GM21423 (cell line): Measurements from ENCODE around the gene NPEPL1.

ENCODE experiments used
- ATAC-seq: cut with Tn5 transposase; IDR thresholded peaks from one replicate; pipeline ENCODE4 v1.9.1; 2021; ENCODE audit warnings: mild to moderate bottlenecking, moderate library complexity; ENCODE audit not compliant: unreplicated experiment

NPEPL1 gene

GRCh38 chr20:58682656-58683531, 9.7 kb upstream of the NPEPL1 start:
- ATAC-seq: no peak

DNA sequence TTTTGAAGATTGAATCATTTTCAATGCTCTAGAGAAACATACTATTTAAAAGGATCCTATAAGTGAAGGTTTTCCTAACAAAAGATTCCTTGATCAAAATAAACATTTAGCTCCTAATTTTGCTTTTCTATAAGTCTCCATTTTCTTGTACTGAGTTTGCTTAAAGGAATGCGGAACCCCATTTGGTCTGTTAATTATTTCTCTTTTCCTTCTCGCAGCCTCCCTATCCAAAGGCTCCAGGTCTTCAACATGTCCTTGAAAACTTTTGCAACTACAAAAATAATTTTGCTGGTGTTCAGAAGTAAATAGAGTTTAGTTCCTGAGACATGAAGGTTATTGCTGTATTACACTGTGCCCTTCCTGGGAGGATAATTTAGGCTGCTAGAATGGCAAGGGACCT, 8.3 kb upstream of the NPEPL1 start:
- ATAC-seq: no peak

DNA sequence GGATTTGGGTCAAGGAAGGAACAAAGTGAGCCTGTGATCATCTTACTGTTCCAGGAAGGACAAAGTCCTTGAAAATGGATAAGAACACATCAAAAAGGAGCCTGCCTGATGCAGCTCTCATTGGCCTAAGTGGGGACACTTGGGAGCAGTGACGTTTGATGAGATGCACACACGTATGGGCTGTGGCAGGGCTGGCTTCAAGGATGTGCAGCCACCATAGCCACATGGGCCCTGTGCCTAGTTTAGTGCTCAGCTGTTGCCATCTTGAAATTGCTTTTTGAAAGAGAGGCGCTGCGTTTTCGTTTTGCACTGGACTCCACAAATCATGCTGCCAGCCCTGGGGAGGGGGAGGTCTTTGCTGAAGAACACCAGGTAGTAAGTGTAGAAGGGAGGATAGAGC, 6.6 kb upstream of the NPEPL1 start:
- no peak for ATAC-seq

DNA sequence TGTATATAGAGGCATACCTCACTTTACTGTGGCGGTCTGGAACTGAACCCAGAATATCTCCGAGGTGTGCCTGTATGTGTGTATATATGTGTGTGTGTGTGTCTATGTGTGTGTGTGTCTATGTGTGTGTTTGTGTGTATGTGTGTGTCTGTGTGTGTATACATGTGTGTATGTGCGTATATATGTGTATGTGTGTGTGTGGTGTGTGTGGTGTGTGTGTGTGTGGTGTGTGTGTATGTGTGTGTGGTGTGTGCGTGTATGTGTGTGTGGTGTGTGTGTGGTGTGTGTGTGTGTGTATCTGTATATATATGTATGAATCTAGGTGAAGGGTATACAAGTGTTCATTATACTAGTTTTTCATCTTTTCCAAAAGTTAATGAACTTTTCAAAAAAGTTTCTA, 4.2 kb upstream of the NPEPL1 start:
- ATAC-seq: no peak

DNA sequence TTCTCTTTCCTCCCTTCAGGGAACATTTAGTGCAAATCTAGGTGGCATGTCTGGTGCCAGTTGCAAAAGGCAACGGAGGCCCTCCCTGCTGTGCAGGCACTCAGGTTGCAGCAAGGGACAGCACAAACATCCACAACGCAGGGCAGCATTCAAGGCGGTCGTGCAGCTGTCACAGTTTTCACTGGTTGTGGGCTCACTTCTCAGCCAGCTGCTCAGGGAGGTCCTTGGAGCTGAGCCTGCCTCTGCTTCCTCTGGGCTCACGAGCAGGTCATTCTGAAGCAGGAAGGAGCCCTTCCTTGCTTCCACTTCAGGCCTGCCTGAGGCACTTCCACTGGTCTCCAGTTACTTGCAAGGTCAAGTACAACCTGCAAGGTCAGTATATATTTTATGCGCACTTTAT, 3.8 kb upstream of the NPEPL1 start:
- ATAC-seq: no peak

GRCh38 chr20:58690396-58691135, 2.0 kb upstream of the NPEPL1 start:
- ATAC-seq: no peak

- ATAC-seq: no peak
Measured at GRCh38 chr20:58691773-58692578, 624 bp upstream of the NPEPL1 start.

GRCh38 chr20:58693226-58694006, 816 bp downstream of the NPEPL1 start:
- no peak for ATAC-seq

DNA sequence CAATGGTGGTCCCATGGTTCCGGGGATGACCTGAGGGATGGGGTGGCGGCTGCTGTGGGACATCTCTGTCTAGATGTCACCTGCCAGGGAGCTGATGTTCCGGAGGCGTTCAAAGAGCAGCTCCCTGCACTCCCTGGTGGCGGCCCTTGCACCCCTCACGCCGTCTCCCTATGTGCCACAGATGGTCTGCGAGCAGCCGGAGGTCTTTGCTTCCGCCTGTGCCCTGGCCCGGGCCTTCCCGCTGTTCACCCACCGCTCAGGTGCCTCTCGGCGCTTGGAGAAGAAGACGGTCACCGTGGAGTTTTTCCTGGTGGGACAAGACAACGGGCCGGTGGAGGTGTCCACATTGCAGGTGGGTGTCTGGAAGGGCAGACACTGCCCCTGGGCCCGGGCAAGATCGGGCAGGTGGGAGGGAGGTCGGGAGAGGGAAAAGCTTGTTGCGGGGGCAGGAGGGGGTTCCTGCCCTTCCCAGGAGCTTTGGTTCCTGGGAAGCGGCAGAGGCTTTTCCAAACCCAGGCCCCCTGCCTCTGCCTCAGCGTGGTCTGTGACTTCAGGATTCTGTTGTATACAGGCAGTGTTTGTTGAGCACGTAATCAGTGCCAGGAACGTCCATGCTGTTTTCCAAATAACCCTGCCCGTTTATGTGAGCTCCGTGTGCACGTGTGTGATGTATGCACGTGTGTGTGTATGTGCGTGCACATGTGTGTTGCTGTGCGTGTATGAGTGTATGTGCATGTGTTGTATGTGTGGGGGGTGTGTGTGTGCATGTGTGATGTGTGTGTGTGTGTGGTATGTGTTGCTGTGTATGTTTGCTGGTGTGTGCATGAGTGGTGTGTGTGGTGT, 1.9 kb downstream of the NPEPL1 start:
- ATAC-seq: no peak

DNA sequence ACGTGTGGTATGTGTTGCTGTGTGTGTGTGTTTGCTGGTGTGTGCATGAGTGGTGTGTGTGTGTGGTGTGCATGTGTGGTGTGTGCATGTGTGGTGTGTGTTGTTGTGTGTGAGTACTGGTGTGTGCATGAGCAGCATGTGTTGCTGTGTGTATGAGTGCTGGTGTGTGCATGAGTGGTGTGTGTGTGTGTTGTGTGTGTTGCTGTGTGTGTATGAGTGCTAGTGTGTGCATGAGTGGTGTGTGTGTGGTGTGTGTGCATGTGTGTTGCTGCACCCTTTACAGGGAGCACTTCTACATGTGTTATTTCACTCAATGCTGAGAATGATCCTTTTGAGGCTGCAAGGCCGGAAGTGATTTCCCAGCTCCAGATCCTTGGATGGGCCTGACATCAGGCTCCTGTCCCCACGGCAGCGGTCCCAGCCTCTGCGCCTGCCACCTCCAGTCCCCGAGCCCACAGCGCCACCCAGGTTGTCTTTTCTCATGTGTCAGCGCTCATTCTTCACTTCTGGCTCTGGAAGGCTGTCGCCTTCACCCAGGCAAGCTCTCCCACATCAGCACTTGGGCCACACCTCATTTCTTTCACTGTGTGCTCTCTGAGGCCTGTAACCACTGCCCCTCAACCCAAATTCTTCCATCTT, 2.6 kb downstream of the NPEPL1 start:
- no peak for ATAC-seq

GRCh38 chr20:58695895-58696375, 3.3 kb downstream of the NPEPL1 start:
- ATAC-seq: no peak

DNA sequence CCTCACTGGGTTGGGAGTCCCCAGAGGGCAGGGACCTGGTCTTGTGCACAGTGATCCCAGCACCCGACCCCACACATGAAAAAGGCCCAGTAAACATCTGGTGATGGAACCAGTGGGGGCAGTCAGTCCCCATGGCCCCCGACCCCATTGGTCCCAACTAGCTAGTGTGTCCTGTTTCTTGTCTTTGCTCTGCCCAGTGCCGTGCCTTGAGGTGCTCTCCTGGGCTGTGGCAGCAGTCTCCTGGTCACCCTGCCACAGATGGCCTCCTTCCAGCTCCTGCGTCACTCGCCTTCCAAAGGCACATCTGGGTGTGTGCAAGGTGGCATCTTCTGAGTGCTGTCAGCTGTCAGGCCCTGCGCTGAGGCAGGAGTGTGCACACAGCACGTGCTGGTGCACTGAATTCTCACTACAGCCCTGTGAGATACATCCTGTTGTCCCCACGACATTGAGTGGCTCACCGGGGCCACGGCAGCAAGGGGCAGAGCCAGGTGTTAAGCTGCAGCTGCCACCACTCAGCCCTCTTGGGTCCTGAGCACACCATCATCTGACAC, 3.9 kb downstream of the NPEPL1 start:
- no peak for ATAC-seq

- no peak for ATAC-seq
Measured at GRCh38 chr20:58697201-58697866, 4.7 kb downstream of the NPEPL1 start.

DNA sequence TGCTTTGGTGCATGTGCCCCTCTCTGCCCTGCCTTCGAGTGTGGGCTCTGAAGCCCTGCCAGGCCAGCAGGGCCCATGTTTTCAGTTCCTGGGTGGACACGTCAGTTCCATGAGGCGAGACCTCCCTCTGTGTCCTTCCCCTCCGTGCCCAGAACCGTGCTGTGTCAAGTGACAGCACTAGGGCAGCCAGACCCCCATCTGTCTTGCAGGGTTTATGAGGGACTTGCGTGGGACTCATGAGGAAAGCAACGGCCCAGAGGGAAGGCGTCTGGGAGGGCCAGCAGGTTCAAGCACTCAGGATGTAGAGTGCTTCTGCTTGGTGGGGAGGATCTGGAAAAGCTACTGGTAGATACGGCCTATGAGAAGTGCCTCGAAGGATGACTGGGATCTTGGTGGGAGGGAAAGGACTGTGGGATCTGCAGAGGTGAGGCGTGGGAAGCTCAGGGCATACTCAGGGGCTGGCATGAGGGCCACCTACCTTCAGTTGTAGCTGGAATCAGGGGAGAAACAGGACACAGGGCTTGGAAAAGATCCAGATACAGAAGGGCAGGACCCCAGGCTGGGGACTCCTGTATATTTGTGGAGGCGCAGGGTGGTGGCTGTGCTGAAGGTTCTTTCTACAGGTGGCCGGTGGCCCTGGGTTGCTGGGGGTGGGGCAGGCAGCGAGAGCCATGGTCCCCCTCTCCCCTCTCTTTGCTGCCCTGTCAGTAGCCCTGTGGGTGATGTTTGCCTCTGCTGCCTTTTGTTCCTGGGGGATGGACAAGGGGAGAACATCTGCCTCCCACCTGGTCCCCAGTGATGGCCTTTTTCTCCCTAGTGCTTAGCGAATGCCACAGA, 5.5 kb downstream of the NPEPL1 start:
- no peak for ATAC-seq

DNA sequence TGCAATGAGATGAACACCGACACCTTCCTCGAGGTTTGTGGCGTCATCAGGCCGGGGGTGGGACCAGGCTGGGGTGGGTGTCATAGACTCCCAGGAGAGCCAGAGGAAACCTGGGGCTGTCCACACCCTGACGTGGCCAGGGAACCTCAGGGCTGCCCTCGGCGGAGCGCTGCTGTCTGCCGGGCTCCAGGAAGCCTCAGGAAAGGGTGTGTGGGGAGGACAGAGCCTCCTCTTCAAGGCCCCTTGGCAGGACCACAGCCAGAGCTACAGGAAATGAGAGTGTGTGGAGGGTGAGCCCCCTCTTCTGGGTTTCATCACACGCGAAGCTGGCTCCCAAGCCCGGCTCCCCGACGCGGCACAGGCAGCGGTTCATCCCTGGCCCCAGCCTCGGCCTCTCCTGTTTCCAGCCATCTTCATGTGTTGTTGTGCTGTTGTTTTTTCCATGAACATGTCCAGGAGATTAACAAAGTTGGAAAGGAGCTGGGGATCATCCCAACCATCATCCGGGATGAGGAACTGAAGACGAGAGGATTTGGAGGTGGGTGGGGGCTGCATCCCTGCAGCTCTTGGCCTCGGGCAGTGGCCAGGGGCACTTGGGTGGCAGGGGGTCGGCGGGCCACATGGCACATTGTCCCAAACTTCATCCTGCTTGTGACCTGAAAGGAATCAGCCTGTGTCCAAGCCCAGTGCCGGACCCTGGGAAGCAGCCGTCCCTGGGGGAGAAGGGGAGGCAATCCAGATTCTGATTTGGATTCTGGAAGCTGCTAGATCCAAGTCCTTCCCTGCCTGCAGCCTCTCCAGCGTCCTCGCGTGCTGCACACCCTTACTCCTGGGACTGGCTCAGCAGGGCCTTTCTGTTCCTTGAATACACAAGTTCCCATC, 6.4 kb downstream of the NPEPL1 start:
- ATAC-seq: no peak

GRCh38 chr20:58699623-58700107, 7.1 kb downstream of the NPEPL1 start:
- no peak for ATAC-seq
